HepG2 (cell line): ENCODE measurements around the gene CLDN15. TPM values are rescaled to one million over a fixed set of nuclear protein-coding genes. Genes with fewer than 3 reads are reported as not detected.
A peak's percentile ranks its signal among the peaks of the same experiment; 100 is the strongest.

Source experiments
- CCAR2 ChIP-seq: fragments of 200-400 bp; formaldehyde crosslinking; optimal IDR thresholded peaks from 2 replicates; pipeline ENCODE3; 2018; ENCODE audit warnings: low read depth, mild to moderate bottlenecking, low read length, moderate library complexity
- CHD4 ChIP-seq: fragments of 200-600 bp; sonication (generic); IDR thresholded peaks from 2 replicates; pipeline ENCODE4 v1.7.0; 2017; ENCODE audit warnings: mild to moderate bottlenecking, low read length, borderline replicate concordance
- CTCF ChIP-seq: sonication (generic); formaldehyde crosslinking; IDR thresholded peaks from 2 replicates; pipeline ENCODE4 v1.5.0; 2020; ENCODE audit warnings: mild to moderate bottlenecking, missing genetic modification reagents, moderate library complexity
- HBP1 ChIP-seq: IDR thresholded peaks from 2 replicates; pipeline ENCODE4 v1.6.1; 2016; ENCODE audit warnings: low read depth, control low read depth
- KLF9 ChIP-seq: IDR thresholded peaks from 2 replicates; pipeline ENCODE4 v1.6.1; 2016; ENCODE audit warnings: low read depth
- LRRFIP1 ChIP-seq: sonication (generic); formaldehyde crosslinking; conservative IDR thresholded peaks from 2 replicates; pipeline ENCODE4 v1.4.0; 2020; ENCODE audit warnings: missing genetic modification reagents
- PAXIP1 ChIP-seq: sonication (generic); formaldehyde crosslinking; conservative IDR thresholded peaks from 2 replicates; pipeline ENCODE4 v1.4.0; 2020; ENCODE audit warnings: mild to moderate bottlenecking, missing genetic modification reagents, moderate library complexity
- PTBP1 ChIP-seq: fragments of 200-400 bp; formaldehyde crosslinking; IDR thresholded peaks from 2 replicates; pipeline ENCODE4 v1.6.1; 2018; ENCODE audit warnings: low read length, low read depth; ENCODE audit not compliant: poor library complexity, severe bottlenecking
- SMYD3 ChIP-seq: sonication (generic); formaldehyde crosslinking; IDR thresholded peaks from 2 replicates; pipeline ENCODE4 v1.8.1; 2023; ENCODE audit warnings: mild to moderate bottlenecking, missing genetic modification reagents
- STAG1 ChIP-seq: sonication (generic); formaldehyde crosslinking; IDR thresholded peaks from 2 replicates; pipeline ENCODE4 v1.4.0; 2020; ENCODE audit warnings: missing genetic modification reagents
- TFDP2 ChIP-seq: sonication (generic); formaldehyde crosslinking; IDR thresholded peaks from 2 replicates; pipeline ENCODE4 v1.4.0; 2020; ENCODE audit warnings: missing genetic modification reagents
- TRIM22 ChIP-seq: fragments of 450-650 bp; IDR thresholded peaks from 2 replicates; pipeline ENCODE4 v1.6.1; 2017
- ZBTB8A ChIP-seq: sonication (generic); formaldehyde crosslinking; IDR thresholded peaks from 2 replicates; pipeline ENCODE4 v1.4.0; 2020; ENCODE audit warnings: mild to moderate bottlenecking, low read depth, missing genetic modification reagents, borderline replicate concordance
- ZNF180 ChIP-seq: sonication (generic); formaldehyde crosslinking; IDR thresholded peaks from 2 replicates; pipeline ENCODE4 v1.4.0; 2020; ENCODE audit warnings: low read depth, missing genetic modification reagents, borderline replicate concordance
- ZNF782 ChIP-seq: sonication (generic); formaldehyde crosslinking; IDR thresholded peaks from 2 replicates; pipeline ENCODE4 v1.4.0; 2020; ENCODE audit warnings: missing genetic modification reagents, mild to moderate bottlenecking, borderline replicate concordance
- polyA plus RNA-seq, 8 experiments: library from polyadenylated mRNA; depleted of rRNA in 3 of 8; stranded (reverse) in 7 of 8; unstranded in 1 of 8; fragments of >200 nt; fragmentation: Illumina TruSeq in 4 of 8; extraction: Trizol in 4 of 8; gene quantifications; 2 replicates each; pipeline versions ENCODE4 v1.2.1 to v1.2.3, GENCODE V29; 2011 to 2016; ENCODE audit warnings: low read depth in 4 of 8, missing spikeins in 1 of 8, mixed read lengths in 1 of 8; ENCODE audit not compliant: insufficient read depth in 1 of 8
- total RNA-seq, 5 experiments: library from RNA; depleted of rRNA; stranded (reverse); fragments of >200 nt; fragmentation: Illumina TruSeq; extraction: Trizol; gene quantifications; 2 replicates each; pipeline ENCODE4 v1.2.3, GENCODE V29; 2016; ENCODE audit warnings: low read depth in 1 of 5

Gene CLDN15
- total and polyA plus RNA-seq, 2 of the 13 experiments (the other 11 are each of a cell fraction or from before 2014, with no cell fraction given), result 7.1 to 17.8 TPM

GRCh38 chr7:101218236-101219125 is 19.1 kb downstream of the CLDN15 start (continued):
- TF ChIP-seq CTCF (CRISPR knock-in tag), result no peak
- no peak for TF ChIP-seq SMYD3 (CRISPR knock-in tag)
- no peak for TF ChIP-seq HBP1 (CRISPR knock-in tag)
- no peak for TF ChIP-seq LRRFIP1 (CRISPR knock-in tag)
- TF ChIP-seq TFDP2 (CRISPR knock-in tag), result no peak
- no peak for TF ChIP-seq CCAR2
- TF ChIP-seq ZNF782 (CRISPR knock-in tag), result no peak
- TF ChIP-seq CHD4, result 0 out of 2 replicates have a peak, but pooled peaks have one; percentile 65
- no peak for TF ChIP-seq TRIM22
- TF ChIP-seq STAG1 (CRISPR knock-in tag), result no peak
- TF ChIP-seq PTBP1, result no peak
- no peak for TF ChIP-seq ZBTB8A (CRISPR knock-in tag)
- TF ChIP-seq KLF9 (CRISPR knock-in tag), result no peak
- TF ChIP-seq ZNF180 (CRISPR knock-in tag), result no peak
- TF ChIP-seq PAXIP1 (CRISPR knock-in tag), result no peak; the same call in 1 of the 2 replicates
